Muscle of leg (tissue), 11 donors: ENCODE data around the gene MAP7. TPM values are rescaled to one million over a fixed set of nuclear protein-coding genes. Genes with fewer than 3 reads are reported as not detected.
"Not testable (repeated sequence)": the region's sequence is repeated elsewhere in the genome, so short reads cannot be mapped to it uniquely, and the experiment has no call there.

Experiments
- DNase-seq: peaks from one replicate; pipeline ENCODE4 v3.0.0; 2013
- H3K27ac ChIP-seq: one replicate; pipeline ENCODE4 v1.5.1; 2013; ENCODE audit warnings: mild to moderate bottlenecking, low read length, control low read depth
- H3K27me3 ChIP-seq: one replicate; pipeline ENCODE4 v1.6.1; 2013; ENCODE audit warnings: low read length; ENCODE audit not compliant: control insufficient read depth, insufficient read depth
- H3K36me3 ChIP-seq: one replicate; pipeline ENCODE4 v1.6.1; 2013; ENCODE audit warnings: low read length; ENCODE audit not compliant: control insufficient read depth, insufficient read depth
- H3K4me1 ChIP-seq: one replicate; pipeline ENCODE4 v1.6.1; 2013; ENCODE audit warnings: low read length; ENCODE audit not compliant: control insufficient read depth, insufficient read depth
- H3K4me3 ChIP-seq: one replicate; pipeline ENCODE4 v1.5.1; 2013; ENCODE audit warnings: low read length, control low read depth
- H3K9me3 ChIP-seq: replicated peaks from 2 replicates; pipeline ENCODE4 v1.6.1; 2013; ENCODE audit warnings: low read depth, low read length; ENCODE audit not compliant: control insufficient read depth
- WGBS: methylation state at CpG from one replicate; pipeline ENCODE4 v1.1.5; 2013; ENCODE audit warnings: missing lambda C conversion rate; ENCODE audit not compliant: insufficient coverage; 5-methylcytosine and 5-hydroxymethylcytosine counted together
- polyA plus RNA-seq, 8 donors: library from polyadenylated mRNA; unstranded; fragments of 120-200 nt; gene quantifications; one replicate each; pipeline versions ENCODE4 v1.2.1 to v1.2.3, GENCODE V29; 2013; ENCODE audit warnings: inconsistent platforms in 1 of 8, low replicate concordance in 1 of 8; ENCODE audit not compliant: insufficient read length in 8 of 8, insufficient read depth in 1 of 8
- total RNA-seq: library from RNA; stranded (reverse); fragments of 120-200 nt; gene quantifications from one replicate; pipeline ENCODE4 v1.2.4, GENCODE V29; 2013

Gene MAP7
- total and polyA plus RNA-seq, 9 donors, result 0.14 to 1.9 (median 0.48) TPM

DNA sequence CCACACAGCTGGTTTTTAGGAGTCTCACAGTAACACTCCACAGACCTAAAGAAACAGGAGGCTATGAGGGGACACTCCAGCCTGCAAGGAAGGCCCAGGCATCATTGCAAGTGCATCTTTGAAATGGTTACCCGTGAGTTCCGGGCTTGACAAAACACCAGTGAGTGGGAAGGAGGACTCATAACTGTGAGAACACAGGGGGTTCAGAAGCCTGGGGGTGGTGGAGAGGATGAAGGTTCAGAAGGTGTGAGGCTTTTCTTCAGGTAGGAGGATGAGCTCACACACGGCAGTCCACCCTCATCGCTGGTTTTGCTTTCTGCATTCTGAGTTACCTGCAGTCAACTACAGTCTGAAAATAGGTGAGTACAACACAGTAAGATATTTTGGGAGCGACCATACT lies 39.9 kb downstream of the MAP7 start:
- no peak for DNase-seq
- no peaks in the 10 kb centered on the region for H3K4me1 ChIP-seq
- no peak overlapping the region for H3K4me3 ChIP-seq
- H3K27ac ChIP-seq, result no peak overlapping the region
- H3K36me3 ChIP-seq, result no peaks in the 10 kb centered on the region
- 100% methylated on average over 2 of the region's 5 CpGs for WGBS
- H3K27me3 ChIP-seq, result no peaks in the 10 kb centered on the region
- no peaks in the 10 kb centered on the region for H3K9me3 ChIP-seq

GRCh38 chr6:136508725-136509392 lies 41.4 kb downstream of the MAP7 start:
- H3K4me1 ChIP-seq, result no peaks in the 10 kb centered on the region
- H3K4me3 ChIP-seq, result no peak overlapping the region
- no peaks in the 10 kb centered on the region for H3K9me3 ChIP-seq
- no CpG with 5 or more reads among the region's 1 CpG for WGBS
- no peak for DNase-seq
- H3K27ac ChIP-seq, result no peak overlapping the region
- H3K27me3 ChIP-seq, result no peaks in the 10 kb centered on the region
- H3K36me3 ChIP-seq, result no peaks in the 10 kb centered on the region

- no peaks in the 10 kb centered on the region for H3K4me1 ChIP-seq
- WGBS, result 93% methylated on average over 2 of the region's 5 CpGs
- H3K27ac ChIP-seq, result no peak overlapping the region
- no peak for DNase-seq
- no peaks in the 10 kb centered on the region for H3K36me3 ChIP-seq
- H3K9me3 ChIP-seq, result no peaks in the 10 kb centered on the region
- no peaks in the 10 kb centered on the region for H3K27me3 ChIP-seq
- H3K4me3 ChIP-seq, result no peak overlapping the region
These were observed 44.0 kb downstream of the MAP7 start for GRCh38 chr6:136506124-136506799.

GRCh38 chr6:136503303-136504029 lies 46.8 kb downstream of the MAP7 start:
- Histone ChIP-seq H3K4me1 (no peaks in the 10 kb centered on the region), H3K27ac (no peak overlapping the region), H3K27me3 (no peaks in the 10 kb centered on the region), H3K36me3 (no peaks in the 10 kb centered on the region), H3K9me3 (no peaks in the 10 kb centered on the region), H3K4me3 (no peak overlapping the region)
- 25% methylated on average over 1 of the region's 6 CpGs for WGBS
- no peak for DNase-seq

- Histone ChIP-seq H3K4me1 (no peaks in the 10 kb centered on the region), H3K36me3 (no peaks in the 10 kb centered on the region), H3K9me3 (no peaks in the 10 kb centered on the region), H3K27me3 (no peaks in the 10 kb centered on the region), H3K4me3 (no peak overlapping the region), H3K27ac (no peak overlapping the region)
- DNase-seq, result no peak
These were observed 47.4 kb downstream of the MAP7 start for GRCh38 chr6:136502786-136503185.

GRCh38 chr6:136501514-136501913 lies 48.7 kb downstream of the MAP7 start:
- no peak overlapping the region for H3K4me3 ChIP-seq
- no peaks in the 10 kb centered on the region for H3K4me1 ChIP-seq
- H3K27ac ChIP-seq, result no peak overlapping the region
- DNase-seq, result no peak
- WGBS, result 90% methylated on average over 2 of the region's 2 CpGs
- no peaks in the 10 kb centered on the region for H3K27me3 ChIP-seq
- no peaks in the 10 kb centered on the region for H3K36me3 ChIP-seq
- no peaks in the 10 kb centered on the region for H3K9me3 ChIP-seq

DNA sequence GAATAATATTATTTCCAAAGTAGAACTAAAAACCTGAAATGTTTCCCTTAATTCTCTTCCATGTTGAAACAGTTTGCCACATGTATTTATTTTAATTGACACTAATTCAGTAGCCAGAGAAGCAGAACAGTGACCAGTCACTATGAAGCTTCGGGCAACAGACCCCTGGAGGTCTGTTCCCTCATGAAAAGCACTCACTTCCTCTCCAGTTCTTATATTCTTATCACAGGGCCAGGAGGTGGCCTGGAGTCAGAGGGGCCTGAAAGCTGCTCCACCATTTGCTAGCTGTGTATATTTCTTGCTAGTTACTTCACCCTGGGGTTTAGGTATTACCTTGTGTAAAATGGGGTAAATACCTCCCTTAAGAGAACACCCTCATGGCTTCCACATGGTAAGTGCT lies 49.1 kb downstream of the MAP7 start:
- no peak overlapping the region for H3K4me3 ChIP-seq
- no peaks in the 10 kb centered on the region for H3K9me3 ChIP-seq
- no peaks in the 10 kb centered on the region for H3K27me3 ChIP-seq
- WGBS, result no CpG with 5 or more reads among the region's 1 CpG
- no peaks in the 10 kb centered on the region for H3K4me1 ChIP-seq
- no peaks in the 10 kb centered on the region for H3K36me3 ChIP-seq
- no peak overlapping the region for H3K27ac ChIP-seq
- no peak for DNase-seq

DNA sequence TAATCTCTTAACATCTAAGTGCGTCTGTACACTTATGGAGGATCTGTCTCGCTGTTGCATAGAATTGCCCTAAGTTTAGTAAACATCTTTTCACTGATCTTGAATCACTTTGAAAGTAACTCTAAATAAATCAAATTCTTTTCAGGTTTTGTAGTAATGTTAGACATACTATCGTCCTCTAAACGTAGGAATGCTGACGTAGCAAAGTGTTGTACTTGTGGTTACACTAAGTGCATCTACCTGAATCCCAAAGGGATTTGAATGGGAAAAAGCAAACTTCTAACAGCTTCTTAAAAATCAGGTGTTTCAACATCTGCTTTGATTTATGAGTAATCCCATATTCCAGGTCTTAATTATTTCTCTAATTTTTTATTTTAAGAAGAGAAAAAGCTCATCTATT lies 49.8 kb downstream of the MAP7 start:
- Histone ChIP-seq H3K27me3 (no peaks in the 10 kb centered on the region), H3K27ac (no peak overlapping the region), H3K4me1 (no peaks in the 10 kb centered on the region), H3K9me3 (no peaks in the 10 kb centered on the region), H3K4me3 (no peak overlapping the region), H3K36me3 (no peaks in the 10 kb centered on the region)
- DNase-seq, result no peak
- no CpG with 5 or more reads among the region's 5 CpGs for WGBS

DNA sequence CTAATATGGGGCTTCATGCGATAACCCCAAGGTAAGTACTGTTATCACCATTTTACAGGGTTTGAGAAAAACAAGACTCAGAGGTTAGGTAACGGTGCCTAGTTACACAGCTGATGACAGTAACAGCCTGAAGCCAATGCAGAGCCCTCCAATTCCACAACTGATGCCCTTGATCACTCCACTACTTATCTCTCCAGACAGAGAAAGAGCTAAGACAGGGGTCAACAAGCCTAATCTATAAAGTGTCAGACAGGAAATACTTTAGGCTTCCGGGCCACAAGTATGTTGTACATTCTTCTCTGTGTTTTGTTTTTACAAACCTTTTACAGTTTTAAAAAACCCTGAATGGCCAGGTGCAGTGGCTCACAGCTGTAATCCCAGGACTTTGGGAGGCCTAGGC lies 50.9 kb downstream of the MAP7 start:
- no peaks in the 10 kb centered on the region for H3K27me3 ChIP-seq

DNA sequence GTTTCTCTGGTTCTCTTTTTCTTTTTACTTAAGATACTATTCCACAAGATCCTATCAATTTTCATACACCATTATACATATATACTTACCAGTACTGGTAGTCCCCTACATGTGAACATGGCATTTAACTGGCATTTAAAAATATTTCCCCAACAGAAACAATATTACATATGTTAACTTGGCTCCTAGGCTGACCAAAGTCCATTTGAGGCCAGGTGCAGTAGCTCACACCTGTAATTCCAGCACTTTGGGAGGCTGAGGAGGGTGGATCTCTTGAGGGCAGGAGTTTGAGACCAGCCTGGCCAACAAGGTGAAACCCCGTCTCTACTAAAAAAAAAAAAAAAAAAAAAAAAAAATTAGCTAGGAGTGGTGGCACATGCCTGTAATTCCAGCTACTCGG lies 53.8 kb downstream of the MAP7 start:
- H3K27ac ChIP-seq, H3K9me3 ChIP-seq, H3K4me3 ChIP-seq, H3K27me3 ChIP-seq, DNase-seq, H3K36me3 ChIP-seq, H3K4me1 ChIP-seq: not testable (repeated sequence)
- WGBS, result no CpG with 5 or more reads among the region's 2 CpGs

More for the DNA sequence above, 50.9 kb downstream of the MAP7 start:
- H3K9me3 ChIP-seq, result no peaks in the 10 kb centered on the region
- no peaks in the 10 kb centered on the region for H3K36me3 ChIP-seq
- H3K4me3 ChIP-seq, result no peak overlapping the region
- DNase-seq, result no peak
- WGBS, result no CpG with 5 or more reads among the region's 3 CpGs
- no peaks in the 10 kb centered on the region for H3K4me1 ChIP-seq
- H3K27ac ChIP-seq, result no peak overlapping the region
